BLaER1 treated with 17β-estradiol and CSF1 and Interleukin-3, amounts not matched to agents 10 nM and 100 nM (cell line): ENCODE data around the gene PTPRE.

Source experiments
- H3K27ac ChIP-seq, 11 experiments: shearing (Covaris generic); formaldehyde crosslinking; 2 replicates each; pipeline ENCODE4 v1.8.1; 2022
- H3K27me3 ChIP-seq, 11 experiments: shearing (Covaris generic); formaldehyde crosslinking; 2 replicates each; pipeline ENCODE4 v1.8.1; 2022
- H3K36me3 ChIP-seq, 11 experiments: shearing (Covaris generic); formaldehyde crosslinking; 2 replicates each; pipeline ENCODE4 v1.8.1; 2022
- H3K4me1 ChIP-seq, 10 experiments: shearing (Covaris generic); formaldehyde crosslinking; 2 replicates each; pipeline ENCODE4 v1.8.1; 2022
- H3K4me2 ChIP-seq, 11 experiments: shearing (Covaris generic); formaldehyde crosslinking; 2 replicates each; pipeline ENCODE4 v1.8.1; 2022
- H3K4me3 ChIP-seq, 10 experiments: shearing (Covaris generic); formaldehyde crosslinking; 2 replicates each; pipeline ENCODE4 v1.8.1; 2022
- H3K9ac ChIP-seq, 11 experiments: shearing (Covaris generic); formaldehyde crosslinking; 2 replicates each; pipeline ENCODE4 v1.8.1; 2022
- H3K9me3 ChIP-seq, 11 experiments: shearing (Covaris generic); formaldehyde crosslinking; replicated peaks in 1 of 11; 2 replicates each; pipeline ENCODE4 v1.8.1; 2022
- H4K20me1 ChIP-seq, 11 experiments: shearing (Covaris generic); formaldehyde crosslinking; 2 replicates each; pipeline ENCODE4 v1.8.1; 2022
- Cebpa-rat ChIP-seq, 11 experiments: shearing (Covaris generic); IDR thresholded peaks; 2 replicates each; pipeline ENCODE4 v1.8.1; 2022

Gene PTPRE

DNA sequence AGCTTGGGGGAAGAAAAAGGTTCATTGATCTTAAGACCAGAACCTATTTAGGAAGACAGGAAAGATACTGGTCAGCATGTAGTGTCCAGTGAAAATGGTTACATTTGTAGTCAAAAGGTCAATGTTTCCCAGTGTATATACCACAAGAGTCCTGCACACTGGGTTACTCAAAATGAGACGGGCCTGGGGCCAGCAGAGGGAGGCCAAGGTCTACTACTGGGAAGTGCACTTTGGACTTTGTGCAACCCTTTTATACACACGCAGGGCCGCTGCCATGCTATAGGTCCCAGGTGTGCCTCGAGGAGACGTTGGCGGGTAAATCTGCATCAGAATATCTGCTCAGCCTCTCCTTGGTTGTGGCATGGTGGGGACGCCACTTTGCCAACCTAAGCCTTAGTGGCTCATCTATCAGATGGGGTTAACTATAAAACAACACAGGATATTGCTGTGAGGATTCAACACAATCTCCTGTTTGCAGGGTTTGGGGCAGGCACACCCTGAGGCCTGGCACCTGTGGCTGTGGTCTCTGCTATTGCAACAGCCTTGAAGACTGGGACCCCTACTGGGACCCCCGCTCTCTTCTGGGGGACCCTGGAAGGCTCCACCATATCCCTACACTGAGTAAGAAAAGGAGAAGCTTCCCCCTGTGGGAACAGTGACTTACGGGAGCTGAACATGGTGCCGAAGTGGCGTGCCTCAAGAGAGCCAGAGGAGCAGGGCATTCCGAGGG, 33.9 kb upstream of the PTPRE start:
- Histone ChIP-seq H3K27me3 (no peaks in the 10 kb centered on the region), H3K9me3 (peaks cover 10 to 19% (median 16%) of the 10 kb centered on the region in 11 experiments; a peak in 21 of 22 replicates), H3K4me3 (no peak overlapping the region), H4K20me1 (no peaks in the 10 kb centered on the region), H3K27ac (peak overlapping the region in 3 of 11 experiments; percentile 13 to 67 (median 57); a peak in 4 of 22 replicates), H3K9ac (peak overlapping the region in 2 of 11 experiments; percentile 25 to 42; a peak in 2 of 22 replicates), H3K36me3 (no peaks in the 10 kb centered on the region), H3K4me2 (peak overlapping the region; percentile 64 to 88 (median 76); a peak in 21 of 22 replicates), H3K4me1 (peaks cover 33 to 52% (median 37%) of the 10 kb centered on the region in 10 experiments)
- no peak for TF ChIP-seq Cebpa-rat (IDR thresholded peaks at IDR 0.05)

DNA sequence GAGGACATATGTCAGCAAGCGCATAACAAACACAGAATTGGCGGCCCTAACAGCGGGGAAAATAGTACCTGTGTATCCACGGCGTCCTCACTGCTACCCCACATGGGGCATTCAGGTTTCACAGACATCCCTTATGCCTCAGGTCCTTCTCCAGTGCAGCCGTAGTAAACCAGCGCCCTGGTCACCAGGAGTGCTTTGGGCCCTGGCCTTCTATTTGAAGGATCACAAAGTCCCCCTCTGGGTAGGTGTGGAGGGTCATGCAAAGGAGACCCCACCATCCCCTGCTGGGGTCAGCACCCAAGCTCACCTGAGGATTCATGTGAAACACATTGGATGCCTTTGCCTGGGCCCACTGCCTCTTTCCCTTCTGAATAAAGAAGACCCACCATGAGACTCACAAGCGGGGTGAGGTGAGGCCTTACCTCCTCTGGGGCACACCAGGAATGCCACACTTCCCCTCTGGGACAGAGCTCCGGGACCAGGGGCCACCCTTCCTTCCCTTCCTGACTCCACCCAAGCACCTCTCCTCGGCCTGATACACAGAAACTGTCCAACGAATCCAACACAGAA, 32.9 kb upstream of the PTPRE start:
- H4K20me1 ChIP-seq: no peaks in the 10 kb centered on the region
- TF ChIP-seq Cebpa-rat (IDR thresholded peaks at IDR 0.05): no peak
- H3K4me3 ChIP-seq: no peak overlapping the region
- H3K4me1 ChIP-seq: peaks cover 36 to 62% (median 41%) of the 10 kb centered on the region in 10 experiments
- H3K36me3 ChIP-seq: no peaks in the 10 kb centered on the region
- H3K27me3 ChIP-seq: no peaks in the 10 kb centered on the region
- H3K9me3 ChIP-seq: peaks cover 7 to 18% (median 12%) of the 10 kb centered on the region in 11 experiments; a peak in 21 of 22 replicates
- H3K4me2 ChIP-seq: peak overlapping the region; percentile 17 to 51 (median 47); a peak in 20 of 22 replicates
- peak overlapping the region in 1 of 11 experiments; percentile 8; a peak in 1 of 22 replicates for H3K27ac ChIP-seq
- no peak overlapping the region for H3K9ac ChIP-seq

- Histone ChIP-seq H3K9me3 (peaks cover 0 to 9% (median 3%) of the 10 kb centered on the region in 11 experiments; a peak in 10 of 22 replicates), H3K9ac (no peak overlapping the region), H4K20me1 (no peaks in the 10 kb centered on the region), H3K27ac (no peak overlapping the region), H3K27me3 (no peaks in the 10 kb centered on the region), H3K4me3 (no peak overlapping the region), H3K4me1 (peaks cover 44 to 70% (median 50%) of the 10 kb centered on the region in 10 experiments), H3K4me2 (peak overlapping the region in 2 of 11 experiments; percentile 43 to 48; a peak in 3 of 22 replicates), H3K36me3 (no peaks in the 10 kb centered on the region)
- no peak for TF ChIP-seq Cebpa-rat (IDR thresholded peaks at IDR 0.05)
Measured at GRCh38 chr10:127874671-127875448, 32.0 kb upstream of the PTPRE start.

DNA sequence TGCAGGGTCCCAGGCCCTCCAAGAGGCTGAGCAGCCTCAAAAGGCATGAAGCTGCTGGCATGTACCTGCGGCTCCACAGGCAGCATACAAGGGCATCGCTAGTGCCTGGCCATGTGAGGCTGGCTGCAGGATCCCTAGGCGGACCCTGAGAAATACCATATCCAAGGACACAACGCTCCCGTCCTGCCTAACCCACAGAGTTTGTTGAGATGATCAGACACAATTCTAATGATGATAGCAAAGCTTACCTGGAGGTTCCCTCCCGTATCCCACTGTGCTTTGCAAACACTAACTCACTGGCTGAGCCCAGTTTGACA, 31.5 kb upstream of the PTPRE start:
- H3K9me3 ChIP-seq: peaks cover 0 to 4% (median 0%) of the 10 kb centered on the region in 11 experiments; a peak in 2 of 22 replicates
- no peak overlapping the region for H3K4me2 ChIP-seq
- H3K27me3 ChIP-seq: no peaks in the 10 kb centered on the region
- no peak overlapping the region for H3K4me3 ChIP-seq
- no peak overlapping the region for H3K9ac ChIP-seq
- no peaks in the 10 kb centered on the region for H4K20me1 ChIP-seq
- H3K27ac ChIP-seq: no peak overlapping the region
- peaks cover 50 to 76% (median 55%) of the 10 kb centered on the region in 10 experiments for H3K4me1 ChIP-seq
- TF ChIP-seq Cebpa-rat (IDR thresholded peaks at IDR 0.05): no peak
- no peaks in the 10 kb centered on the region for H3K36me3 ChIP-seq

- H3K4me3 ChIP-seq: no peak overlapping the region
- no peaks in the 10 kb centered on the region for H4K20me1 ChIP-seq
- H3K9me3 ChIP-seq: no peaks in the 10 kb centered on the region
- H3K4me1 ChIP-seq: peaks cover 55 to 77% (median 60%) of the 10 kb centered on the region in 10 experiments
- no peak overlapping the region for H3K4me2 ChIP-seq
- no peak overlapping the region for H3K9ac ChIP-seq
- no peaks in the 10 kb centered on the region for H3K27me3 ChIP-seq
- TF ChIP-seq Cebpa-rat (IDR thresholded peaks at IDR 0.05): no peak
- no peak overlapping the region for H3K27ac ChIP-seq
- no peaks in the 10 kb centered on the region for H3K36me3 ChIP-seq
Measured at GRCh38 chr10:127875916-127876315, 31.0 kb upstream of the PTPRE start.

GRCh38 chr10:127877116-127877515, 29.8 kb upstream of the PTPRE start:
- no peak overlapping the region for H3K4me3 ChIP-seq
- no peaks in the 10 kb centered on the region for H3K36me3 ChIP-seq
- no peaks in the 10 kb centered on the region for H3K9me3 ChIP-seq
- peak overlapping the region in 3 of 11 experiments; percentile 86 to 97 (median 90); a peak in 6 of 22 replicates for H3K4me2 ChIP-seq
- H3K4me1 ChIP-seq: peaks cover 55 to 77% (median 61%) of the 10 kb centered on the region in 10 experiments
- no peaks in the 10 kb centered on the region for H3K27me3 ChIP-seq
- H3K9ac ChIP-seq: no peak overlapping the region
- no peak for TF ChIP-seq Cebpa-rat (IDR thresholded peaks at IDR 0.05)
- no peak overlapping the region for H3K27ac ChIP-seq
- H4K20me1 ChIP-seq: no peaks in the 10 kb centered on the region

DNA sequence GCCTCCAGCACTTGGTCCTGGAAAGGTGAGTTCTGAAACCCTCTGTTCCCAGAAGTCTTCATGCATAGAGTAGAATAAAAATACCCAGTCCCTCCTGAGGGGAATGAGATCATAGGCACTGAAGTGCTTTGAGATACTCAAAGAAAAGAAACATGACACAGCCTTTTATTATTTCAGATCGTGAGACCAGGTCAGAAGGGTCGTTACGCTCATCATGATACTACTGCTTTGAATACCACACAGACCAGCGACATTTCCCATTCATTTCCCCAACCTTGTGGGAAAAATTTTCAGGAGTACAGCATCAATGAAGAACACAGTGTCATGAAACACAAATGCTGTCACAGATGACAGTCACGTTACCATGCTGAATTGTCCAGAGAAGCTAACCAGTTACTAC, 29.2 kb upstream of the PTPRE start:
- Histone ChIP-seq H3K9me3 (no peaks in the 10 kb centered on the region), H3K4me3 (no peak overlapping the region), H3K27ac (no peak overlapping the region), H3K27me3 (no peaks in the 10 kb centered on the region), H3K36me3 (no peaks in the 10 kb centered on the region), H3K4me1 (peaks cover 55 to 77% (median 61%) of the 10 kb centered on the region in 10 experiments), H3K4me2 (peak overlapping the region in 4 of 11 experiments; percentile 86 to 97 (median 92); a peak in 8 of 22 replicates), H4K20me1 (no peaks in the 10 kb centered on the region), H3K9ac (no peak overlapping the region)
- TF ChIP-seq Cebpa-rat (IDR thresholded peaks at IDR 0.05): no peak

GRCh38 chr10:127878475-127879055, 28.3 kb upstream of the PTPRE start:
- no peaks in the 10 kb centered on the region for H3K27me3 ChIP-seq
- no peak for TF ChIP-seq Cebpa-rat (IDR thresholded peaks at IDR 0.05)
- H3K4me3 ChIP-seq: no peak overlapping the region
- no peaks in the 10 kb centered on the region for H3K36me3 ChIP-seq
- H3K9me3 ChIP-seq: no peaks in the 10 kb centered on the region
- peak overlapping the region in 5 of 11 experiments; percentile 86 to 97 (median 93); a peak in 10 of 22 replicates for H3K4me2 ChIP-seq
- peaks cover 51 to 76% (median 57%) of the 10 kb centered on the region in 10 experiments for H3K4me1 ChIP-seq
- no peaks in the 10 kb centered on the region for H4K20me1 ChIP-seq
- H3K27ac ChIP-seq: peak overlapping the region in 6 of 11 experiments; percentile 63 to 85 (median 84); a peak in 10 of 22 replicates
- peak overlapping the region in 2 of 11 experiments; percentile 2 to 40; a peak in 1 of 22 replicates for H3K9ac ChIP-seq
